ENCODE data around the gene STOM. TPM values are rescaled to one million over a fixed set of nuclear protein-coding genes. Genes with fewer than 3 reads are reported as not detected.
"Not testable (repeated sequence)": the region's sequence is repeated elsewhere in the genome, so short reads cannot be mapped to it uniquely, and the experiment has no call there.

Gene STOM
- polyA plus RNA-seq, 1 donor, result 62.4 TPM

- DNase-seq, result no peak
Observed at GRCh38 chr9:121302341-121302740, 67.7 kb downstream of the STOM start.

- no peak for DNase-seq
Observed at GRCh38 chr9:121301881-121302286, 68.2 kb downstream of the STOM start.

GRCh38 chr9:121300283-121301119 lies 69.5 kb downstream of the STOM start:
- no peak for DNase-seq

GRCh38 chr9:121299467-121300282 lies 70.4 kb downstream of the STOM start:
- peak; percentile 21 for DNase-seq

GRCh38 chr9:121298689-121299466 lies 71.2 kb downstream of the STOM start:
- DNase-seq, result peak; percentile 22

GRCh38 chr9:121298016-121298538 lies 72.0 kb downstream of the STOM start:
- no peak for DNase-seq

GRCh38 chr9:121297389-121297788 lies 72.7 kb downstream of the STOM start:
- no peak for DNase-seq

GRCh38 chr9:121296213-121297127 lies 73.6 kb downstream of the STOM start:
- DNase-seq, result no peak

GRCh38 chr9:121295662-121296191 lies 74.3 kb downstream of the STOM start:
- DNase-seq, result no peak

GRCh38 chr9:121294866-121295661 lies 75.0 kb downstream of the STOM start:
- no peak for DNase-seq

GRCh38 chr9:121294151-121294743 lies 75.8 kb downstream of the STOM start:
- DNase-seq, result no peak

GRCh38 chr9:121292801-121293241 lies 77.2 kb downstream of the STOM start:
- no peak for DNase-seq

- no peak for DNase-seq
Observed at GRCh38 chr9:121292051-121292450, 78.0 kb downstream of the STOM start.

GRCh38 chr9:121291536-121291935 lies 78.5 kb downstream of the STOM start:
- DNase-seq, result not testable (repeated sequence)

- DNase-seq, result no peak
Observed at GRCh38 chr9:121289772-121290370, 80.2 kb downstream of the STOM start.

- peak; percentile 73 for DNase-seq
Observed at GRCh38 chr9:121289026-121289771, 80.9 kb downstream of the STOM start.
